H9 (cell line): Measurements from ENCODE around the gene ONECUT1. TPM values are rescaled to one million over a fixed set of nuclear protein-coding genes. Genes with fewer than 3 reads are reported as not detected.
A peak's percentile ranks its signal among the peaks of the same experiment; 100 is the strongest.

ENCODE experiments used
- DNase-seq: peaks from one replicate; pipeline ENCODE4 v3.0.0-alpha.2; 2017
- H2AFZ ChIP-seq: one replicate; pipeline ENCODE4 v1.6.1; 2013; ENCODE audit warnings: mild to moderate bottlenecking, low read length, control low read depth, moderate library complexity
- H2AK5ac ChIP-seq: 2 replicates; pipeline ENCODE4 v1.6.1; 2013; ENCODE audit warnings: low read length, control low read depth, mixed read lengths; ENCODE audit not compliant: insufficient read length
- H2BK120ac ChIP-seq: one replicate; pipeline ENCODE4 v1.6.1; 2013; ENCODE audit warnings: low read depth, mild to moderate bottlenecking, low read length, control low read depth, inconsistent platforms; ENCODE audit not compliant: poor library complexity, severe bottlenecking
- H2BK12ac ChIP-seq: 2 replicates; pipeline ENCODE4 v1.6.1; 2013; ENCODE audit warnings: low read length, control low read depth, mixed read lengths, low read depth; ENCODE audit not compliant: insufficient read length
- H2BK15ac ChIP-seq: 2 replicates; pipeline ENCODE4 v1.6.1; 2013; ENCODE audit warnings: low read depth, low read length, control low read depth
- H2BK20ac ChIP-seq: one replicate; pipeline ENCODE4 v1.6.1; 2013; ENCODE audit warnings: low read depth, mild to moderate bottlenecking, low read length, control low read depth, inconsistent platforms; ENCODE audit not compliant: poor library complexity, severe bottlenecking
- H2BK5ac ChIP-seq: 2 replicates; pipeline ENCODE4 v1.6.1; 2013; ENCODE audit warnings: low read length, control low read depth, mixed read lengths; ENCODE audit not compliant: insufficient read length
- H3K14ac ChIP-seq: 2 replicates; pipeline ENCODE4 v1.6.1; 2013; ENCODE audit warnings: low read length, control low read depth; ENCODE audit not compliant: insufficient read depth
- H3K18ac ChIP-seq: 2 replicates; pipeline ENCODE4 v1.6.1; 2013; ENCODE audit warnings: low read depth, mild to moderate bottlenecking, mixed read lengths, low read length, control low read depth; ENCODE audit not compliant: insufficient read length
- H3K23ac ChIP-seq: 2 replicates; pipeline ENCODE4 v1.6.1; 2013; ENCODE audit warnings: low read length, control low read depth, mixed read lengths, low read depth; ENCODE audit not compliant: insufficient read length
- H3K23me2 ChIP-seq: 2 replicates; pipeline ENCODE4 v1.6.1; 2013; ENCODE audit warnings: low read depth, mild to moderate bottlenecking, mixed read lengths, low read length, control low read depth; ENCODE audit not compliant: insufficient read length, poor library complexity, severe bottlenecking
- H3K27ac ChIP-seq: 2 replicates; pipeline ENCODE4 v1.5.1; 2013; ENCODE audit warnings: low read length, control low read depth, mixed read lengths, low read depth; ENCODE audit not compliant: insufficient read length
- H3K27me3 ChIP-seq: 2 replicates; pipeline ENCODE4 v1.6.1; 2013; ENCODE audit warnings: low read length, control low read depth, inconsistent platforms; ENCODE audit not compliant: insufficient read depth
- H3K4ac ChIP-seq: 2 replicates; pipeline ENCODE4 v1.6.1; 2013; ENCODE audit warnings: low read depth, mild to moderate bottlenecking, control low read depth, inconsistent platforms, low read length, moderate library complexity
- H3K4me1 ChIP-seq: 2 replicates; pipeline ENCODE4 v1.6.1; 2013; ENCODE audit warnings: low read length, control low read depth, inconsistent platforms; ENCODE audit not compliant: insufficient read depth
- H3K4me2 ChIP-seq: 2 replicates; pipeline ENCODE4 v1.6.1; 2013; ENCODE audit warnings: low read length, control low read depth, mixed read lengths; ENCODE audit not compliant: insufficient read length, insufficient read depth
- H3K56ac ChIP-seq: 2 replicates; pipeline ENCODE4 v1.6.1; 2013; ENCODE audit warnings: low read depth, mild to moderate bottlenecking, mixed read lengths, low read length, control low read depth; ENCODE audit not compliant: insufficient read length
- H3K79me1 ChIP-seq: 2 replicates; pipeline ENCODE4 v1.6.1; 2013; ENCODE audit warnings: low read depth, mild to moderate bottlenecking, moderate library complexity, low read length, control low read depth, inconsistent platforms; ENCODE audit not compliant: insufficient read depth, poor library complexity, severe bottlenecking
- H3K79me2 ChIP-seq: 2 replicates; pipeline ENCODE4 v1.6.1; 2013; ENCODE audit warnings: low read length, control low read depth, inconsistent platforms; ENCODE audit not compliant: insufficient read depth
- H3K9ac ChIP-seq: 2 replicates; pipeline ENCODE4 v1.6.1; 2013; ENCODE audit warnings: low read length, control low read depth, mixed read lengths; ENCODE audit not compliant: insufficient read length; ENCODE audit errors: extremely low read depth
- H3K9me3 ChIP-seq: one replicate; pipeline ENCODE4 v1.6.1; 2013; ENCODE audit warnings: low read depth, low read length, inconsistent platforms; ENCODE audit not compliant: control insufficient read depth
- H3T11ph ChIP-seq: one replicate; pipeline ENCODE4 v1.6.1; 2013; ENCODE audit warnings: mild to moderate bottlenecking, low read length, control low read depth, inconsistent platforms
- H4K20me1 ChIP-seq: one replicate; pipeline ENCODE4 v1.6.1; 2013; ENCODE audit not compliant: control insufficient read depth, insufficient read length, insufficient read depth
- H4K5ac ChIP-seq: 2 replicates; pipeline ENCODE4 v1.6.1; 2013; ENCODE audit warnings: low read depth, mild to moderate bottlenecking, mixed read lengths, low read length, control low read depth; ENCODE audit not compliant: insufficient read length
- H4K8ac ChIP-seq: replicated peaks from 2 replicates; pipeline ENCODE4 v1.6.1; 2013; ENCODE audit warnings: low read length, control low read depth, mixed read lengths, low read depth; ENCODE audit not compliant: insufficient read length
- H4K91ac ChIP-seq: 2 replicates; pipeline ENCODE4 v1.6.1; 2013; ENCODE audit warnings: low read depth, mild to moderate bottlenecking, moderate library complexity, mixed read lengths, low read length, control low read depth; ENCODE audit not compliant: insufficient read length
- H3K27ac Mint-ChIP-seq, 3 experiments: 2 replicates in 2 of 3; 3 replicates in 1 of 3; pipeline ENCODE4 v1.8.0; 2020 to 2021; ENCODE audit warnings: mixed read lengths in 3 of 3, mild to moderate bottlenecking in 1 of 3, moderate library complexity in 1 of 3
- H3K27me3 Mint-ChIP-seq: 2 replicates; pipeline ENCODE4 v1.8.0; 2021; ENCODE audit warnings: low read depth, mild to moderate bottlenecking, moderate library complexity, mixed read lengths
- H3K36me3 Mint-ChIP-seq, 3 experiments: 2 replicates in 2 of 3; 3 replicates in 1 of 3; pipeline ENCODE4 v1.8.0; 2020 to 2021; ENCODE audit warnings: low read depth in 3 of 3, mixed read lengths in 3 of 3; ENCODE audit not compliant: insufficient read depth in 1 of 3
- H3K4me1 Mint-ChIP-seq, 2 experiments: 2 replicates each; pipeline ENCODE4 v1.8.0; 2020; ENCODE audit warnings: mixed read lengths in 2 of 2
- H3K4me3 Mint-ChIP-seq, 2 experiments: 2 replicates in 1 of 2; 3 replicates in 1 of 2; pipeline ENCODE4 v1.8.0; 2020 to 2021; ENCODE audit warnings: mild to moderate bottlenecking in 2 of 2, mixed read lengths in 2 of 2, moderate library complexity in 1 of 2
- H3K9me3 Mint-ChIP-seq, 2 experiments: 2 replicates in 1 of 2; 3 replicates in 1 of 2; pipeline ENCODE4 v1.8.0; 2020; ENCODE audit warnings: mild to moderate bottlenecking in 2 of 2, mixed read lengths in 2 of 2, moderate library complexity in 1 of 2
- CTCF ChIP-seq: fragments of 200-600 bp; sonication (generic); conservative IDR thresholded peaks from 3 replicates; pipeline ENCODE4 v1.8.0; 2021; ENCODE audit warnings: antibody characterized with exemption, mild to moderate bottlenecking
- WGBS: extraction: QIAGEN DNeasy Blood & Tissue Kit; methylation state at CpG from one replicate; pipeline ENCODE4 v1.1.7; 2013; ENCODE audit warnings: missing lambda C conversion rate, low lambda C conversion rate, mixed read lengths; ENCODE audit not compliant: insufficient read length; ENCODE audit errors: extremely low coverage; 5-methylcytosine and 5-hydroxymethylcytosine counted together
- total RNA-seq: library from RNA; stranded (reverse); gene quantifications from 2 replicates; pipeline ENCODE4 v1.2.1, GENCODE V29; 2021

The ONECUT1 gene
- total RNA-seq, 1 experiment from 2014 or later = 14.1 TPM

GRCh38 chr15:52778457-52778856, 11.7 kb downstream of the ONECUT1 start:
- Histone ChIP-seq H3K79me1 (no peaks in the 10 kb centered on the region), H2BK12ac (no peak overlapping the region), H2BK5ac (no peak overlapping the region), H3K56ac (no peak overlapping the region), H3K27me3 (no peaks in the 10 kb centered on the region; the same call in 1 of the 2 replicates), H2BK120ac (no peak overlapping the region), H2BK15ac (no peak overlapping the region), H4K8ac (no peak overlapping the region), H3K4ac (no peak overlapping the region), H3K9me3 (no peaks in the 10 kb centered on the region), H4K91ac (no peak overlapping the region), H2BK20ac (no peak overlapping the region), H3K23me2 (peaks cover 3% of the 10 kb centered on the region), H3K4me2 (no peak overlapping the region), H2AFZ (no peak overlapping the region), H3K27ac (no peak overlapping the region), H3T11ph (no peak overlapping the region), H3K9ac (no peak overlapping the region), H3K23ac (no peak overlapping the region), H3K14ac (no peak overlapping the region), H3K4me1 (peaks cover 7% of the 10 kb centered on the region; the same call in 1 of the 2 replicates), H3K79me2 (no peaks in the 10 kb centered on the region), H3K18ac (no peak overlapping the region), H4K20me1 (no peaks in the 10 kb centered on the region), H2AK5ac (no peak overlapping the region), H4K5ac (no peak overlapping the region)
- no CpG with 5 or more reads among the region's 1 CpG for WGBS
- Mint-ChIP-seq H3K36me3 (peaks cover 0 to 11% (median 0%) of the 10 kb centered on the region in 3 experiments; a peak in 3 of 7 replicates), H3K27me3 (peaks cover 6% of the 10 kb centered on the region), H3K27ac (peak overlapping the region in 1 of 3 experiments; percentile 38; a peak in 2 of 7 replicates), H3K4me3 (no peak overlapping the region), H3K4me1 (peaks cover 35 to 43% of the 10 kb centered on the region in 2 experiments), H3K9me3 (no peaks in the 10 kb centered on the region)
- no peak for TF ChIP-seq CTCF
- DNase-seq = peak; percentile 72
